Sigmoid colon (tissue), 7 donors: ENCODE measurements around the gene GRM7. TPM values are rescaled to one million over a fixed set of nuclear protein-coding genes. Genes with fewer than 3 reads are reported as not detected.

Source experiments
- DNase-seq: peaks from one replicate; pipeline ENCODE4 v3.0.0-alpha.2; 2019
- H3K27ac ChIP-seq, 4 donors: fragments of 200-600 bp; sonication (generic); one replicate each; pipeline ENCODE4 v1.5.1; 2016 to 2019; ENCODE audit warnings: mild to moderate bottlenecking in 1 of 4
- H3K27me3 ChIP-seq, 3 donors: fragments of 200-600 bp; sonication (generic); one replicate each; pipeline ENCODE4 v1.5.1; 2019; ENCODE audit warnings: mild to moderate bottlenecking in 1 of 3
- H3K36me3 ChIP-seq, 4 donors: fragments of 200-600 bp; sonication (generic); one replicate each; pipeline ENCODE4 v1.5.1; 2016 to 2019
- H3K4me1 ChIP-seq, 4 donors: fragments of 200-600 bp; sonication (generic); one replicate each; pipeline ENCODE4 v1.5.1; 2017 to 2019
- H3K4me3 ChIP-seq, 4 donors: fragments of 200-600 bp; sonication (generic); one replicate each; pipeline ENCODE4 v1.5.1; 2017 to 2019; ENCODE audit warnings: mild to moderate bottlenecking in 2 of 4, moderate library complexity in 1 of 4
- H3K9me3 ChIP-seq, 4 donors: fragments of 200-600 bp in 3 of 4; sonication (generic) in 3 of 4; one replicate each; pipeline versions ENCODE4 v1.5.1 to v1.6.1; 2013 to 2019
- EP300 ChIP-seq, 4 donors: sonication (generic); formaldehyde crosslinking; IDR thresholded peaks; one replicate each; pipeline ENCODE4 v1.6.1; 2017; ENCODE audit warnings: antibody characterized with exemption in 4 of 4
- POLR2A ChIP-seq, 2 donors: fragments of 450-650 bp; IDR thresholded peaks; one replicate each; pipeline ENCODE4 v1.6.1; 2016; ENCODE audit warnings: antibody characterized with exemption in 2 of 2, mild to moderate bottlenecking in 2 of 2, moderate library complexity in 2 of 2
- POLR2AphosphoS5 ChIP-seq, 4 donors: sonication (generic); formaldehyde crosslinking; IDR thresholded peaks; one replicate each; pipeline ENCODE4 v1.6.1; 2017; ENCODE audit warnings: antibody characterized with exemption in 4 of 4
- WGBS, 2 donors: extraction: QIAGEN DNeasy Blood & Tissue Kit; methylation state at CpG; one replicate each; pipeline ENCODE4 v1.1.7; 2013; 5-methylcytosine and 5-hydroxymethylcytosine counted together
- intact Hi-C: fragments of 100-400 bp; cut with DNase I; formaldehyde crosslinking; loops from one replicate; pipeline ENCODE4 v1.15.1; 2023
- polyA plus RNA-seq, 3 donors: library from polyadenylated mRNA; stranded (reverse); fragments of 200-250 nt; gene quantifications; one replicate each; pipeline ENCODE4 v1.2.3, GENCODE V29; 2013
- total RNA-seq, 4 donors: library from RNA; depleted of rRNA; stranded (reverse); fragments of >200 nt; gene quantifications; one replicate each; pipeline ENCODE4 v1.1.0, GENCODE V29; 2016
- TF ChIP-seq, protein P1 (sequence below), 4 experiments: fragments of 450-650 bp in 3 of 4; fragments of 200-600 bp in 1 of 4; IDR thresholded peaks; one replicate each; pipeline ENCODE4 v1.5.1; 2016 to 2019; ENCODE audit warnings: antibody characterized with exemption in 4 of 4, mild to moderate bottlenecking in 3 of 4, moderate library complexity in 2 of 4
- donor health status: healthy with polysubstance abuse.
- donor health status: Bipolar disorder and iron deficiency.
- donor health status: healthy.

Gene GRM7
- total and polyA plus RNA-seq, 7 donors: 0.09 to 0.71 (median 0.22) TPM; not detected in 3

DNA sequence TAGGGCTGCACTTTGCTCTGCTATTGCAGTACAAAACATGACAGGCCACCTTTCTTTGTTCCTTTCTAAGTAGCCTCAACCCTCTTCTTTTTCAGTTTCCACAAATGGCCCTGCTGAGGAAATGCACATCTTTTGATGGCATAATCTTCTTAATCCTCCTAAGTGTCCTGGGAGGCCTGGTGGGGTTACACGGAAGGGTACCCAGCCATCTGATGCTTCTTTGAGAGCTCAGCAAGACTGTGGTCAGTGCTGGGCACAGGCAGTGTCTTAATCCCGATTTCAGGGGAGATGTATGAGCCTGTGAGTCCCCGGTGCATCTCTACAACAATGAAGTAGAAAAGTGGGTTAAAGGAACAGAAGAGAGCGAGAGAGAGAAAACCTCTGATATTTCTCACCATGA lies 404.8 kb downstream of the GRM7 start:
- no peak overlapping the region for H3K4me3 ChIP-seq
- TF ChIP-seq POLR2A (IDR thresholded peaks at IDR 0.05) (no peak), POLR2AphosphoS5 (IDR thresholded peaks at IDR 0.05) (no peak), EP300 (IDR thresholded peaks at IDR 0.05) (no peak)
- TF ChIP-seq, protein P1, sequence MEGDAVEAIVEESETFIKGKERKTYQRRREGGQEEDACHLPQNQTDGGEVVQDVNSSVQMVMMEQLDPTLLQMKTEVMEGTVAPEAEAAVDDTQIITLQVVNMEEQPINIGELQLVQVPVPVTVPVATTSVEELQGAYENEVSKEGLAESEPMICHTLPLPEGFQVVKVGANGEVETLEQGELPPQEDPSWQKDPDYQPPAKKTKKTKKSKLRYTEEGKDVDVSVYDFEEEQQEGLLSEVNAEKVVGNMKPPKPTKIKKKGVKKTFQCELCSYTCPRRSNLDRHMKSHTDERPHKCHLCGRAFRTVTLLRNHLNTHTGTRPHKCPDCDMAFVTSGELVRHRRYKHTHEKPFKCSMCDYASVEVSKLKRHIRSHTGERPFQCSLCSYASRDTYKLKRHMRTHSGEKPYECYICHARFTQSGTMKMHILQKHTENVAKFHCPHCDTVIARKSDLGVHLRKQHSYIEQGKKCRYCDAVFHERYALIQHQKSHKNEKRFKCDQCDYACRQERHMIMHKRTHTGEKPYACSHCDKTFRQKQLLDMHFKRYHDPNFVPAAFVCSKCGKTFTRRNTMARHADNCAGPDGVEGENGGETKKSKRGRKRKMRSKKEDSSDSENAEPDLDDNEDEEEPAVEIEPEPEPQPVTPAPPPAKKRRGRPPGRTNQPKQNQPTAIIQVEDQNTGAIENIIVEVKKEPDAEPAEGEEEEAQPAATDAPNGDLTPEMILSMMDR (IDR thresholded peaks at IDR 0.05): no peak
- H3K27me3 ChIP-seq: no peaks in the 10 kb centered on the region
- H3K36me3 ChIP-seq: no peaks in the 10 kb centered on the region
- no peak for DNase-seq
- intact Hi-C loops: no loop called here
- H3K4me1 ChIP-seq: no peaks in the 10 kb centered on the region
- WGBS, 2 donors: 52 to 63% methylated on average over 4 of the region's 4 CpGs
- no peaks in the 10 kb centered on the region for H3K9me3 ChIP-seq
- H3K27ac ChIP-seq: no peak overlapping the region

DNA sequence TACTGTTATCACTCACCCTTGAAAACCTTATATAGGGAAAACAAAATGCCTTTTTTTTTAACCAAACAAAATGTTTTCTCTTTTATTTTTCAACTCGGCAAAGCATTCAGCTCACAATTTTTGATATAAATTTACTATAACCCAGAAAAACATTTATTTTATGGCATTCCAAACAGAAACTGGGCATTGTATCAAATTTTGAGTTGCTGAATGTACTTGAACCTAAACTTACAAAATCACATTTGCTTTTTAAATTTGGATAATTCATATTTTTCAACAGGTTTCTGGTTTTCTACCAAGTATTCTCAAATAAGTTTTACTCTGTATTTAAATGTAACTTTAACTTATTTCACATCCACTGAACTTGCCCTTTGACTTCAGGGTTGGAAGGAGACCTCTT lies 405.6 kb downstream of the GRM7 start:
- 77 to 79% methylated on average over 1 of the region's 1 CpG for WGBS, 2 donors
- Histone ChIP-seq H3K27ac (no peak overlapping the region), H3K36me3 (no peaks in the 10 kb centered on the region), H3K4me1 (no peaks in the 10 kb centered on the region), H3K9me3 (no peaks in the 10 kb centered on the region), H3K4me3 (no peak overlapping the region), H3K27me3 (no peaks in the 10 kb centered on the region)
- TF ChIP-seq POLR2A (IDR thresholded peaks at IDR 0.05) (no peak), POLR2AphosphoS5 (IDR thresholded peaks at IDR 0.05) (no peak), EP300 (IDR thresholded peaks at IDR 0.05) (no peak)
- TF ChIP-seq, protein P1 (IDR thresholded peaks at IDR 0.05): no peak
- DNase-seq: no peak
- intact Hi-C loops: no loop called here

DNA sequence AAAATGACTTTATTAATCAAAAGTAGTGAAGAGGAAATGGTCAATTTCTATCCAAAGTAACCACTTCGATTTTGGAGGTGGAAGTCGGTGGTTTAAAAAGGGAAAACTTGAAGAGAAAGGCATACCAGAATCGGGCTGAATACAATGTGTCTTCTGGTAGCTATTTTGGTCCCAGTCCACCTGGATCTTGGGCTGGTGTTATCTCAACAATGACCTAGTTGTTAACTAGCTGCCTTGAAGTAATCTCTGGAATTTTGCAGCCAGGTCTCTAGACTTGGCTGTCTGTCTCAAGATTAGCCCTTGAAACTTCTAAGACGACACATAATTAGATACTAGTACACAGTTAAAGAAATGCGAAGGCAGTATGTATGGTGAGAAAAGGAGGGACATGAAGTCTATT lies 409.8 kb downstream of the GRM7 start:
- no peak overlapping the region for H3K27ac ChIP-seq
- H3K4me3 ChIP-seq: no peak overlapping the region
- intact Hi-C loops: no loop called here
- no peak for DNase-seq
- H3K27me3 ChIP-seq: no peaks in the 10 kb centered on the region
- no peaks in the 10 kb centered on the region for H3K36me3 ChIP-seq
- H3K4me1 ChIP-seq: no peaks in the 10 kb centered on the region
- whole genome bisulfite sequencing, 2 donors: 78 to 86% methylated on average over 5 of the region's 5 CpGs
- no peaks in the 10 kb centered on the region for H3K9me3 ChIP-seq
- TF ChIP-seq EP300 (IDR thresholded peaks at IDR 0.05) (no peak), POLR2A (IDR thresholded peaks at IDR 0.05) (no peak), POLR2AphosphoS5 (IDR thresholded peaks at IDR 0.05) (no peak)
- TF ChIP-seq, protein P1 (IDR thresholded peaks at IDR 0.05): no peak

DNA sequence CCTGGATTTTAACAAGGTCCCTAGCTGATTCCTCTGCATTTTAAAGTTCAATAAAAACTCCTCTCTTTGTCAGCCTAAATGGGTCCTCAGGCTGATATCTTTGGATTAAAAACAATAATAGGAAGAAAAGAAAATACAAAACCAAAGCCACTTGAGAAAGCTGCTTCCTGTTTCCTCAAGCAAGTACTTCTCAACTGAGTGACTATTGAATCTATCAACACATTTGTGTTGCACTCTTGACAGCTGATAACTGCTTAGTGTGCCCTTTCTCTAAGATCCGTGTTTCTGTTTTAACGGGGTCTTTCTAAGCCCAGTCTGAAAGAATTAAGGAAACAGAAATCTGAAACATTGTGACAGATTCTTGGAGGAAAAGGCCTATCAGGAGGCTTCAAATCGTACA lies 410.7 kb downstream of the GRM7 start:
- H3K27ac ChIP-seq: no peak overlapping the region
- TF ChIP-seq POLR2AphosphoS5 (IDR thresholded peaks at IDR 0.05): no peak

DNA sequence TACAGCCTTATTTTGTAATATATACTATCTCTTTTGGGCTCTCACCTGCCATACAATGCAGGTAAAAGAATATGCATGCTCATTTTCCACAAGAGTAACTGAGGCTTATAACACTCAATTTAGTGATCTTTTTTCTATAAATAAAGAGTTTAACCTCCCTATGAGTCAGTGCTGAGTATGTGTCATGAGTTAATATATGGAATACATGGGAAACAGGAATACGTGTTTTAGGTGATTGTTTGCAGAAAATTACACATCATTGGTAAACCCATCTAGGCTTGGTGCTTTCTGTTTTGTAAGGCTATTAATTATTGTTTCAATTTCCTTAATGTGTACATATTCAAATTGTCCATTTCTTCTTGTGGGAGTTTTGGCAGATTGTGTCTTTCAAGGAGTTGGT lies 411.3 kb downstream of the GRM7 start:
- Histone ChIP-seq H3K36me3 (no peaks in the 10 kb centered on the region), H3K27me3 (no peaks in the 10 kb centered on the region), H3K4me3 (no peak overlapping the region), H3K4me1 (no peaks in the 10 kb centered on the region), H3K9me3 (no peaks in the 10 kb centered on the region), H3K27ac (no peak overlapping the region)
- no peak for DNase-seq
- intact Hi-C loops: no loop called here
- WGBS, 2 donors: 74 to 83% methylated on average over 1 of the region's 1 CpG
- TF ChIP-seq, protein P1 (IDR thresholded peaks at IDR 0.05): no peak
- TF ChIP-seq POLR2A (IDR thresholded peaks at IDR 0.05) (no peak), EP300 (IDR thresholded peaks at IDR 0.05) (no peak), POLR2AphosphoS5 (IDR thresholded peaks at IDR 0.05) (no peak)

More for the DNA sequence above, 410.7 kb downstream of the GRM7 start:
- DNase-seq: no peak
- WGBS, 2 donors: 56 to 78% methylated on average over 3 of the region's 3 CpGs
- H3K9me3 ChIP-seq: no peaks in the 10 kb centered on the region
- no peak overlapping the region for H3K4me3 ChIP-seq
- H3K27me3 ChIP-seq: no peaks in the 10 kb centered on the region
- no peaks in the 10 kb centered on the region for H3K36me3 ChIP-seq
- no peaks in the 10 kb centered on the region for H3K4me1 ChIP-seq
- intact Hi-C loops: no loop called here
